Activated CD8-positive, alpha-beta memory T cell treated with anti-CD3 and anti-CD28 coated beads, Interleukin-2, amount 50 U/mL, for 1 hour (primary cell): ENCODE measurements around the gene NBPF1.
"Not testable (repeated sequence)": the region's sequence is repeated elsewhere in the genome, so short reads cannot be mapped to it uniquely, and the experiment has no call there.

Source experiments
- DNase-seq: peaks from one replicate; pipeline ENCODE4 v3.0.0-alpha.2; 2020; ENCODE audit errors: extremely low read depth

The NBPF1 gene

GRCh38 chr1:16512624-16513411 lies 100.5 kb downstream of the NBPF1 start:
- not testable (repeated sequence) for DNase-seq
